Neural progenitor cell (in vitro differentiated cells): ENCODE measurements around the gene NBEA. TPM values are rescaled to one million over a fixed set of nuclear protein-coding genes. Genes with fewer than 3 reads are reported as not detected.
A peak's percentile ranks its signal among the peaks of the same experiment; 100 is the strongest.

Source experiments
- DNase-seq: peaks from one replicate; pipeline ENCODE4 v3.0.0-alpha.2; 2016; ENCODE audit warnings: low spot score
- H2AFZ ChIP-seq: fragments of 200-600 bp; sonication (generic); replicated peaks from 2 replicates; pipeline ENCODE4 v1.6.1; 2016; ENCODE audit warnings: antibody characterized with exemption
- H3F3A ChIP-seq: fragments of 200-600 bp; sonication (generic); 2 replicates; pipeline ENCODE4 v1.6.1; 2016; ENCODE audit warnings: antibody characterized with exemption, low read depth
- H3K27ac ChIP-seq: fragments of 200-600 bp; sonication (generic); 2 replicates; pipeline ENCODE4 v1.5.1; 2016; ENCODE audit warnings: mild to moderate bottlenecking
- H3K27me3 ChIP-seq: fragments of 200-600 bp; sonication (generic); 2 replicates; pipeline ENCODE4 v1.6.1; 2016; ENCODE audit warnings: mild to moderate bottlenecking, moderate library complexity
- H3K36me3 ChIP-seq: fragments of 200-600 bp; sonication (generic); 2 replicates; pipeline ENCODE4 v1.5.1; 2016
- H3K4me1 ChIP-seq: fragments of 200-600 bp; sonication (generic); 2 replicates; pipeline ENCODE4 v1.6.1; 2016; ENCODE audit warnings: mixed run types
- H3K4me2 ChIP-seq: fragments of 200-600 bp; sonication (generic); 2 replicates; pipeline ENCODE4 v1.6.1; 2016
- H3K4me3 ChIP-seq: fragments of 200-600 bp; sonication (generic); 2 replicates; pipeline ENCODE4 v1.5.1; 2016
- H3K79me2 ChIP-seq: fragments of 200-600 bp; sonication (generic); 2 replicates; pipeline ENCODE4 v1.6.1; 2016; ENCODE audit warnings: low read depth
- H3K9ac ChIP-seq: fragments of 200-600 bp; sonication (generic); 2 replicates; pipeline ENCODE4 v1.6.1; 2016
- H3K9me3 ChIP-seq: fragments of 200-600 bp; sonication (generic); 2 replicates; pipeline ENCODE4 v1.5.1; 2016; ENCODE audit warnings: low read depth
- H4K20me1 ChIP-seq: fragments of 200-600 bp; sonication (generic); 2 replicates; pipeline ENCODE4 v1.6.1; 2016; ENCODE audit warnings: low read depth
- H3K27ac Mint-ChIP-seq: 3 replicates; pipeline ENCODE4 v1.8.0; 2021; ENCODE audit warnings: mixed read lengths
- H3K27me3 Mint-ChIP-seq: 2 replicates; pipeline ENCODE4 v1.8.0; 2022; ENCODE audit warnings: low read depth, mild to moderate bottlenecking, inconsistent platforms, moderate library complexity, mixed read lengths; ENCODE audit not compliant: insufficient read depth
- H3K36me3 Mint-ChIP-seq: 3 replicates; pipeline ENCODE4 v1.8.0; 2021; ENCODE audit warnings: mixed read lengths
- H3K4me1 Mint-ChIP-seq: 3 replicates; pipeline ENCODE4 v1.8.0; 2021; ENCODE audit warnings: mixed read lengths
- H3K4me3 Mint-ChIP-seq: 3 replicates; pipeline ENCODE4 v1.8.0; 2021; ENCODE audit warnings: mild to moderate bottlenecking, moderate library complexity, mixed read lengths
- H3K9me3 Mint-ChIP-seq: 3 replicates; pipeline ENCODE4 v1.8.0; 2020; ENCODE audit warnings: mixed read lengths
- CTCF ChIP-seq: fragments of 200-600 bp; sonication (generic); IDR thresholded peaks from 2 replicates; pipeline ENCODE4 v1.5.1; 2017; ENCODE audit warnings: antibody characterized with exemption, mild to moderate bottlenecking
- EZH2 ChIP-seq: fragments of 200-600 bp; sonication (generic); IDR thresholded peaks from 2 replicates; pipeline ENCODE4 v1.6.1; 2017; ENCODE audit warnings: antibody characterized with exemption, mild to moderate bottlenecking, moderate library complexity
- EZH2phosphoT487 ChIP-seq: fragments of 200-600 bp; sonication (generic); IDR thresholded peaks from 2 replicates; pipeline ENCODE4 v1.6.1; 2017; ENCODE audit warnings: antibody characterized with exemption
- total RNA-seq: library from RNA; depleted of rRNA; stranded (reverse); fragments of >200 nt; gene quantifications from 2 replicates; pipeline ENCODE4 v1.2.3, GENCODE V29; 2015; ENCODE audit warnings: low replicate concordance

NBEA gene
- total RNA-seq, 1 donor from 2014 or later = 31.0 TPM

- no peak for DNase-seq
- Histone ChIP-seq H3K9me3 (no peaks in the 10 kb centered on the region), H3K4me1 (no peaks in the 10 kb centered on the region), H3K9ac (no peak overlapping the region), H3K27me3 (no peaks in the 10 kb centered on the region), H3K27ac (no peak overlapping the region), H3K79me2 (no peaks in the 10 kb centered on the region), H3K4me3 (no peak overlapping the region), H4K20me1 (no peaks in the 10 kb centered on the region), H3K4me2 (no peak overlapping the region), H2AFZ (no peak overlapping the region), H3K36me3 (no peaks in the 10 kb centered on the region), H3F3A (no peaks in the 10 kb centered on the region)
- Mint-ChIP-seq H3K4me3 (no peak overlapping the region), H3K27ac (no peak overlapping the region), H3K36me3 (no peaks in the 10 kb centered on the region), H3K27me3 (no peaks in the 10 kb centered on the region), H3K9me3 (no peaks in the 10 kb centered on the region), H3K4me1 (peaks cover 3% of the 10 kb centered on the region)
- no peak for TF ChIP-seq CTCF
- no peak for TF ChIP-seq EZH2phosphoT487
- TF ChIP-seq EZH2 = no peak
These were observed 764.7 kb downstream of the NBEA start for GRCh38 chr13:35706721-35707120.

GRCh38 chr13:35711909-35712308, 769.8 kb downstream of the NBEA start:
- Mint-ChIP-seq H3K27ac (peak overlapping the region; percentile 35), H3K36me3 (no peaks in the 10 kb centered on the region), H3K27me3 (peaks cover 5% of the 10 kb centered on the region), H3K4me3 (no peak overlapping the region), H3K9me3 (peaks cover 3% of the 10 kb centered on the region), H3K4me1 (peaks cover 44% of the 10 kb centered on the region)
- H3K27ac ChIP-seq = no peak overlapping the region
- no peaks in the 10 kb centered on the region for H4K20me1 ChIP-seq
- no peak for DNase-seq
- H3K79me2 ChIP-seq = no peaks in the 10 kb centered on the region
- H3K9ac ChIP-seq = no peak overlapping the region
- peaks cover 6% of the 10 kb centered on the region for H3K4me1 ChIP-seq
- no peaks in the 10 kb centered on the region for H3K9me3 ChIP-seq
- H3F3A ChIP-seq = peaks cover 14% of the 10 kb centered on the region
- no peaks in the 10 kb centered on the region for H3K27me3 ChIP-seq
- no peak overlapping the region for H3K4me3 ChIP-seq
- H3K4me2 ChIP-seq = no peak overlapping the region
- H2AFZ ChIP-seq = no peak overlapping the region
- TF ChIP-seq EZH2 (no peak), EZH2phosphoT487 (no peak), CTCF (no peak)
- H3K36me3 ChIP-seq = no peaks in the 10 kb centered on the region

- peak overlapping the region; percentile 92 for H3K27ac Mint-ChIP-seq
These were observed 771.1 kb downstream of the NBEA start for GRCh38 chr13:35712907-35713761.

More at GRCh38 chr13:35712907-35713761, 771.1 kb downstream of the NBEA start:
- H3K9me3 ChIP-seq = no peaks in the 10 kb centered on the region
- H3K4me2 ChIP-seq = no peak overlapping the region
- H4K20me1 ChIP-seq = no peaks in the 10 kb centered on the region
- H3K4me1 Mint-ChIP-seq = peaks cover 44% of the 10 kb centered on the region
- no peak overlapping the region for H3K9ac ChIP-seq
- DNase-seq = no peak
- peaks cover 3% of the 10 kb centered on the region for H3K9me3 Mint-ChIP-seq
- peaks cover 5% of the 10 kb centered on the region for H3K27me3 Mint-ChIP-seq
- no peaks in the 10 kb centered on the region for H3K36me3 ChIP-seq
- peaks cover 14% of the 10 kb centered on the region for H3F3A ChIP-seq
- no peak overlapping the region for H2AFZ ChIP-seq
- no peaks in the 10 kb centered on the region for H3K27me3 ChIP-seq
- no peak overlapping the region for H3K4me3 ChIP-seq
- H3K27ac ChIP-seq = no peak overlapping the region
- H3K4me3 Mint-ChIP-seq = no peak overlapping the region
- H3K36me3 Mint-ChIP-seq = no peaks in the 10 kb centered on the region
- peaks cover 6% of the 10 kb centered on the region for H3K4me1 ChIP-seq
- TF ChIP-seq CTCF = no peak
- H3K79me2 ChIP-seq = no peaks in the 10 kb centered on the region
